ENCODE data around the gene DLGAP3.

The DLGAP3 gene

DNA sequence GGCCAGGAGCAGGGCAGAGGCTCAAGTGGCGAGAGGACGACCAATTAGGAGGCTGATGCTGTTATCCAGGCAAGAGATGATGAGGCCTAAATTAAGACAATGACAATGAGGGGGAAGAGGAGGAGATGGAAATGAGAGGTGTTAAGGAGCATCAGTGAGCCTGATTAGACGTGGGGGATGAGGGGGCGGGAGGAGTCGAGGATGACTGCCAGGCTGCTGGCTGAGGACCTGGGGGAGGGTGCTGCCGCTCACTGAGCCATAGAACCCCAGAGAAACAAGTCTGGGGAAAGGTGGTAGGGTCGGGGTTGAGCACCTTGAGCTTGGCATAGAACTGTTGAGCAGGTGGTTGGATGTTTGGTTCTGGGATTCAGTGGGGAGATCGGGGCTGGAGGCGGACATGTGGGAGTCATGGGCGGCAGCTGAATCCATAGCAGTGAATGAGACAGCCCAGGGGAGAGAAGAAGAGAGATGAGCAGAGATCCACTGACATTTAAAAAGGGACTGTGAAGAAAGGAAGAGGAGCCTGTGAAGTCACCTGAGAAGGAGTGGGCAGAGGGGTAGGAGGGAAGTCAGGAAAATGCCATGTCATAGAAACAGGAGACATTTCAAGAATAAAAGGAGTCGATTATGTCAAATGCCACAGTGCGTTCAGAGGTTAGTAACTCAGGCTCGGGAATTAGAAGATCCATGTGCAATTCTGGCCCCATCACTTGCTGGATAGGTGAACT is 28.5 kb downstream of the DLGAP3 start:
- DNase-seq (ENCODE audit: low spot score), result no peak

DNA sequence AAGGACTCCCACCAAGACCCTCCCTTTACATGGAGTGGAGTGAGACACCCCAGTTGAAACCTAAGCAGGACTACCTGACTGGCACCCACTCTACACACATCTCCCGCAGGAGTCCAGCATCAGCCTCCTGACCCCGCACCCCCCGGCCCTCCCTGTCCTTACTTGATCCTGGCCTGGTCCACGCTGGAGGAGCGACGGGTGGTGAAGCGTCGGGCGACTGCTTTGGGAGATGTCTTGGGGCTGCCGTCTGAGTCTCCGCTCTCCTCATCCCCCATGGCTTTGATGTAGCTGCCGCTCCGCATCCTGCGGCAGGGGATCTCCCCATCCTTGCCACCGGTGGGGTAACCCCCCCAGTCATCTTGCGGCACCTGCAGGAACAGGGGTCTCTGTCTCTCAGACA is 29.5 kb downstream of the DLGAP3 start:
- DNase-seq (ENCODE audit: low spot score), result no peak

DNA sequence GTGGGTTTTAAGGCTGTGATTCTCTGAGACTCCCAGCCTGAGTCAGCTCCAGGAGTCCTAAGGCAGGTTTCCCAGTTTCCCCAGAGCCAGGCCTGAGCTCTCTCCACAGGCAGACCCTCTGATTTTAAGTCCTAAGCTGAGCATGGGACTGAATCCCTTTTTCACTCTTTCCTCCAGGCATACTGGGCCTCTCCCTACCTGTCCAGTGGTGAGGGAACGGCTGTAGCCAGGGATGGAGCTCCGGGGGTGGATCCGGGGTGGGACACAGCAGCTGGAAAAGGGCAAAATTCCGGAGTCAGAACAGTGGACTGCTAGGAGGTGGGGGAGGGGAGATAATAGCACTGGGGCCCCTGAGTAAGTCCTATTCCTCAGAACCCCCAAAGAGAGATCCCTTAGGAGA is 30.0 kb downstream of the DLGAP3 start:
- no peak for DNase-seq (ENCODE audit: low spot score)

DNA sequence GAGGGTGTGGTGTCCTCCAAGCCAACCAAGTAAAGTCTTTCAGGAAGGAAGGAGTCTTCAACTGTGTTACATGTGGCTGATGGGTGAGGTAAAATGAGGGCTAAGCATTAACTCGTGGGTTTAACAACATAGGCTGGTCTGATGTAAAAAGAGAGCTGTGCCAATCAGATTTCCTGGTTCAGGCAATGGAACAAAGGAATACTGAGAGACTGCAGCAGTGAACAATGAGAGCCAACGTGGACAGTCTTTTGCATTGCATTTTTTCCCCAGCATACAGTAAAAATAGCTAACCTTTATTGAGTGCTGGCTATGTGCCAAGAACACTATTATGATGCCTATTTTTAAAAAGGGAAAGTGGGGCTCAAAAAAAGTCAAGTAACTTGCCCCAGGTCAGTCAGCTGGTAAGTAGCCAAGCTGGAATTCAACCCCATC is 31.1 kb downstream of the DLGAP3 start:
- DNase-seq (ENCODE audit: low spot score), result no peak

DNA sequence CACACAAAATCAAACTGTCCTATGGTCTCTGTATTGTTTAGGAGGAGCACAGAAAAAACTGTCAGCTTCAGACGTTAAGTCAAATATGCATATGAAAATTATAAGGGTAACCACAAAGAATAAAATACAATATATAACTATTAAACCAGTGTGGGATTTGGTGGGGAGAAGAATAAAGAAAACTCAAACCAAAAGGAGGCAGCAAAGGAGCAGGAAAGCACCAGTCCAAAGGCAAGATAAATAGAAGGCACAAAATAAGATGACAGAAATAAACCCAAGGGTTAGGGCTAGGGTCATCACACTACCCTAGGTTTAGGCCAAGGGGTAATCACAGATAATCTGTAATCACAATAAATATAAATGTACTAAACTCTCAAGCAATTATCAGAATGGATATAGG is 32.8 kb downstream of the DLGAP3 start:
- no peak for DNase-seq (ENCODE audit: low spot score)

DNA sequence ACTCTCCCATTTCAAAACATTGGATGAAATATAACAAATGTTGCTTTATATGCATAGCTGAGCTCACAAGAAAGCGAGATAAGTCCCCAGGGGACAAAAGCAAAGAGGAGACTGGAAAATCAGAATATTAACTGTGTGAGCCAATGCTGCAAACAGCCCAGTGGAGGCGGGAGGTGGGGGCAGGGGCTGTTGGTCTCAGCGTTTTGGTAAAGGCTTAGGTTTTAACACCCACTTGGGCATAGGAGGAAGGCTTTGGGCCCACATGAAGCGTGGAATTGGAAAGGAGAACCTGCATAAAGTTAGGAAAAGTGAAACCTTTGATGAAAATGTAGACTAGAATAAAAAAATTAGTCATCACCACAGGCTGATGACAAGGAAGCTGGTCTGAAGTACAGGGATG is 39.7 kb downstream of the DLGAP3 start:
- no peak for DNase-seq (ENCODE audit: low spot score)

DNA sequence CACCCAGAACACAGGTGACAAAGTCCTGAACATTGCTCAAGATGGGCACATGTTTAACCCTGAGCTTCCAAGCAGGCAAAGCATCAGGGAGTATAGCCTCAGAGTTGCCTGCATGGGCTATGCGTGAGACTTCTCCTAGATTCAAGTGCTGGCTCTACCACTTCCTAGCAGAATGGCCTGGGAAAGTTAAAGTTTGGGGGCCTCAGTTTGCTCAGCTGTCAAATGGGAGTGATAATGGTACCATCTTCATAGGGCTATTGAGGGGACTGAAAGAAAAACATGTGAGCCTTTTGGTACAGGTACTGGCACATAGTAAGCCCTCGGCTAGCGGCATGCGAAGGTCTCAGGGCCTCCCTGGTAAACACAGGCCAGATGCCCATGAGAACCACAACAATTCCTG is 41.9 kb downstream of the DLGAP3 start:
- no peak for DNase-seq (ENCODE audit: low spot score)

DNA sequence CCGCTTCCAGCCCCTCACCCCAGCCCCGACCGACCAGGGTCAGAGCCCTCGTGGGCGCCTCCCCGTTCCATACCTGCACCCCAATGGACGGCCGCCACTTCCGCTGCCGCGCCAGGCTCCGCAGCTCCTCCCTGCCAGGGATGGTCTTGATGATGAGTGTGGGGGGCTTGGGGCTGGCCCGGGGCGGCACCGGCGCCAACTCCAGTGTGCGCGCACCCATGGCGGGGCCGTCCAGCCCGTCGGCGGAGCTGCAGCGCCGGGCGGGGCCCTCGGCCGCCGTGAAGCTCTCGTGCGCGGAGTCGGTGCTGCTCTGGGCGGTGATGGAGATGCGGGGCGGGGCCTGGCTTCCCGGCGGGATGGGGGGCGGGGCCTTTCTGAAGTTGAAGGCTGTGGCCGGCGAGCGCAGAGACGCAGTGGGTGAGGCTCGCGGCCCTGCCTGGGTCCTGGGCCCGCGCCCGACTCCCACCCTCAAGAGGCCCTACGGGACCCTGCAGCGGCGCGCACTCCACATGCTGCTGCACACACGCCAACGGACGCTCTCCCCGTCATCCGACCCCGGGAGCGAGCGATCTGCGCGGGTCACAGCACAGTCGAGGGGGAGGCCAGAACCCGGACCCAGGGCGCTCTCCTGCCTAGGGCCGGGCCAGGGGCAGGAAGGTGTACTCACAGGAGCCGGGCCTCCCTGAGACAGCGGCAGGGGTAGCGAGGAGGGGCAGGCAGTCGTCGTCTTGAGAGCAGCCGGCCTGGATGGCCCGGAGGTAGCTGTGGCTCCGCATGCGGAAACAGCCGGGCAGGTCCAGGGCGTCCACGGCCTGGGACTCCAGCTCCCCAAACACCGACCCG is 43.8 kb downstream of the DLGAP3 start:
- peak; percentile 49 for DNase-seq (ENCODE audit: low spot score)

DNA sequence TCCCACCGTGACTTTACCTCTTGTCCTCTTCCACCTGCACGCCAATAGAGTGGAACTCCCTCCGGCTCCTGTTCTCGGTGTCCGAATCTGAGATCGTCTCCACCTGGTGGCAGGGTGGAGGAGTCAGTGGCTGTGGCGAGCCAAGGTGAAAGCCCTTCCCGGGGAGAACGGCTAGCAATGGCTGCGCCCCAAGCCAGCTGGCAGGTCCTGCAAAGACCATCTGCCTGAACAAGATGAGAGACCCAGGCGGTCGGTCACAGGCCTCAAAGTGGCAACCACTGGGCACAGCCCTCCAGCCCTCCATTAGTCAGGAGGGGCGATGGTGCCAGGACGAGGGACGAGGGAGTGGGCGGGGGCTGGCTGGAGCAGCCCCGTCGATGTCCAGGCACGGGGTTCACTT is 44.5 kb downstream of the DLGAP3 start:
- no peak for DNase-seq (ENCODE audit: low spot score)

DNA sequence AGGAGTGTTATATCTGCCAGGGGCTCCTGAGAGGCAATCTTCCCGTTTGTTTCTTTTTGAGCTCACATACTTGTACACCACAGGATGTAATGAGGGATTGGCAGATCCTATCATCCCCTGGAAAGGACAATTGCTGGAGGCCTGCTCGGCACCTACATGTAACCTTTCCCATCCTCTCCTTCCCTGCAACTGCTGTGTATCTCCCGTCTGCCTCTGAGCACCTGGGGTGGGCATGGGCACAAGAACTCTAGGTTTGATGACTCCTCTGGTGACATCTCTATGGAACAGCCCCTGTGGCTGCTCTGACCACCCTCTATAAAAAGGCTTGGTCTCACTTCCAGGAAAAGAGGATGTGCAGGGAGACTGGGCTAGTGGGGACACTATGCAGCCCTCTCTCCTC is 44.9 kb downstream of the DLGAP3 start:
- DNase-seq (ENCODE audit: low spot score), result no peak

DNA sequence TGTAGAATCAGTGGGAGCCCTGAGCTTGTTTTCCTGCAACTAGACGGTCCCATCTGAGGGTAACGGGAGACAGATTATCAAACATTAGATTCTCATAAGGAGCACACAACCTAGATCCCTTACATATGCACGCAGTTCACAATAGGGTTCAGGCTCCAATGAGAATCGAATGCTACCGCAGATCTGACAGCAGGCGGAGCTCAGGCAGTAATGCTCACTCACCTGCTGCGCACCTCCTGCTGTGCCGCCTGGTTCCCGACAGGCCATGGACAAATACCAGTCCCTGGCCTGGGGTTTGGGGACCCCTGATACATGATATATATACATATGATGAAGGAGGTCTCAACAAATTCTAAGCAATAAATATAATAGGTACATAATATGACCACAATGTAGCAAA is 50.2 kb downstream of the DLGAP3 start:
- DNase-seq (ENCODE audit: low spot score), result no peak

DNA sequence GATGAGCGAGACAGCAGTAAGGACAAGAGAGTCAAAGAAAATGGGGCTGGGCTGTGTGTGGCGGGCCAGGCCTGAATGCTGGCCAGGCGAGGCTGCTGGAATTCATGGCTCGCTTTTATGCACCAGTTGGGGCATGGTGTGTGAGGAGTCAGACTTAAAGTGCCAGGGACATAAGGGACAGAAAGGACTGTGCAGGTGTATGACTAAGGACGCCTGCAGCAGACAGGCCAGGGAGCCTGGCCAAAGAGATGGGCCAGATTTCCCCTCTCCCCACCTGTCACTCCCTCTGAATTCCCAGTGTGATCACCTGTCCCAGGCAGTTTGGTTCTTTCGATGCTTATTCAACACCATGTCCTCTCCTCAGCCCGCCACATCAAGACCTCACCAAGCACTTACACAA is 53.0 kb downstream of the DLGAP3 start:
- DNase-seq (ENCODE audit: low spot score), result no peak

DNA sequence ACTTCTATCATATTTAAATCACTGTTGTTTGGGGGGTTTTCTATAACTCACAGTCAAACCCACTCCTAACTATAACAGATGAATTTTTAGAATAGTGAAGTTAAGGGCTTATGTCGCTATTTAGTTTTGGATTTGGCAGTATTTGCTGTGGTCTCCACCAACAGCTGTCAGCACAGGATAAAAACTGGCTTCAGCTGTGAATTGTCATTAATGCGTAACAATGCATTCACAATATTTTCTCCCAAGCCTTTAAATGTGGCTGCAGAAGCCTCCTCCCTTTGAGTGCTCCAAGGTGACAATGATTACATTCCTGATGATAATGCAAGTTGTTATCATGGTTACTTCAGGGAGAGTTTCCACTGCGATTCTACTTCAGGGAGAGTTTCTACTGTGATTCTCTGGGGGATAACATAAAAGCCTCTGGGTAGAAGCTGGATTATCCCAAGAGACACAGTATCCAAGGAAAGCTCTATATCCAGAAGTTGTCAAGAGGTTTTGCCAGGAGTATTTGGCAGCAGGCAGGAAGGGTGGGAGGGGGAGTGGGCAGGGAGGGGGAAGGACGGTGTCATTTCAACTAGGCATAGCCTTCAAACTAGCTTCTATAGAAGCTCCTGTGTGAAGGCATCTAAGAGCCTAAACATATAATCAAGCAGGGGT is 55.0 kb downstream of the DLGAP3 start:
- no peak for DNase-seq (ENCODE audit: low spot score)

DNA sequence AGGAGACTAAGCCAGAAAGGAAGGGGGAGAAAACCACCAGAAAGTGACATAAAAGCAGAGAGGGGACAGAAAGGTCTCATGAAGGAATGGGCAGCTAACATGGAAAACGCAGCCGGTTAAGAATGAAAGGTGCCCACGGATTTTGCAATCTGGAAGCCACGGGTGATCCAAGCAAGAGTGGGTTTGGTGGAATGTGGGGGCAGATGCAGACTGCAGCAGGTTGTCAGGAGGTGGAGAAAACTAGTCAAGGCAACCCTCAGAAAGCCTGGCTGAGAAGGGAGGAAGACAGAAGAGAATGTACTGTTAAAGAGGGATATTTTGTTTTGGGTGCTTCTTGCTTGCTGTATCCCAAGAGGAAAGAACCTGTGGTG is 57.3 kb downstream of the DLGAP3 start:
- DNase-seq (ENCODE audit: low spot score), result no peak

DNA sequence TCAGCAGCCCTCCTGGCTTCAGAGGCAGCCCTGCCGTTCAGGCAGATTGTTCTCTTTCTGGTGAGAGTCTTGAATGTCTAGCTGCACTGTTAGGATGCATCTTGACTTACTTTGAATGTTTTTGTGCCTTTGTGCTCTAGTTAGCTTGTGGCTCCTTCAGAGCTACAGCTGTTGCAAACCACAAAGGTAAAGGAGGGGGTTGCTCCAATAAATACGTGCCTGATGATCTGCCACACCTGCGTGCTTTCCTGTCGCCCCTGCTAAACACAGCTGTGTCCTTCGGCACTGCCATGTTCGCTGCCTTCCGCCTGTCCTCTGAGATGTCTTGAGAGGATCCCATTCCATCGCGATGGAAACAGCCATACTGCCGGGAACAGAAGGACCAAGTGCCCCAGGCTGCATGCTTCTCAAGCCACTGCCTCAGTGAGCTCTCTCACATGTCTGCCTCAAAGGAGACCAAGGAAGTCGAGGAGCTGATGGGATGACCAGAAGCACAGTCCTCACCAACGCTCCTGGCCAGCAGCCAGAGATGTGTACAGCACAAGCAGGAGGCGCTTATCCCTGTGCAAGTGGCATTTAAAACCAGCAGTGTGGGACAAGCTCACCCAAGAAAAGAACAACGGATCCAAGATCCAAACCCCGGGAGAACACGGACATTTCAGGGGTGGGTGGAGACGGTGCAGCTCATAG is 57.9 kb downstream of the DLGAP3 start:
- no peak for DNase-seq (ENCODE audit: low spot score)

DNA sequence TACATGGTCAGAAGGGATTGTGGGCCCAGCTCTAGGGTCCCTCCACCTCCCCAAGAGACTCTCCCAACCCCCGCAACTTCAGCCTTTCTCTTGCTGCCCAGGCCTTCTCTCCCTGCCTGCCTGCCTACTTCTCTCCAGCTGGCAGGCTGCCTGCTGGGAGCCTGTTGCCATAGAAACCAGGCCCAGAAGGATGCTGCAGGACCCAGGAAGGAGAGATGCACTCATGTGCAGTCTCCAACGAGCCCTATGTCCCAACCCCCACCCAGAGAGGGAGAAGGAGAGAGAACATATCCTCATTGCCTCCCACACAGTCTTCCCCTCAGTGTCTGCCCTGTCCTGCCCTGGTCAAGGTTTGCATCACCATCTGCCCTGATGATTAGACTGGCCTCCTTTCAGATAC is 59.1 kb downstream of the DLGAP3 start:
- DNase-seq (ENCODE audit: low spot score), result no peak

DNA sequence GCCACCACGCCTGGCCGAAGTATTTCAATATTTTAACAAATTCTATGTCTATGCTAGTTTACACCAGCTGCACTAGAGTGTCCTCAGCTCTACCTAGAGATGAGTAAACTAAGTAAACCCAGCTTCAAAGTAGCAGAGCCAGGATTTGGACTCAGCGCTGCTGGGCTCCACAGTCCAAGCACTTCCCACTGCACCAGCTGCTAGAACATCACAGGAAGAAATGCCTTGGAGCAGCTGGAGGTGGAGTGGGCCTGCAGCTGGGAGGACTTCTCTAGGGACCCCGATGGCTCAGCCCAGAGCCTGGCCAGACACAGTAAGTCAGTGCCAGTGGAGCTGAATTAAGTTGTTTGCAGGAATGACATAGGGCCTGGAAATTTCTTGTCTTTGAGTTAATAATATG is 59.7 kb downstream of the DLGAP3 start:
- DNase-seq (ENCODE audit: low spot score), result no peak

DNA sequence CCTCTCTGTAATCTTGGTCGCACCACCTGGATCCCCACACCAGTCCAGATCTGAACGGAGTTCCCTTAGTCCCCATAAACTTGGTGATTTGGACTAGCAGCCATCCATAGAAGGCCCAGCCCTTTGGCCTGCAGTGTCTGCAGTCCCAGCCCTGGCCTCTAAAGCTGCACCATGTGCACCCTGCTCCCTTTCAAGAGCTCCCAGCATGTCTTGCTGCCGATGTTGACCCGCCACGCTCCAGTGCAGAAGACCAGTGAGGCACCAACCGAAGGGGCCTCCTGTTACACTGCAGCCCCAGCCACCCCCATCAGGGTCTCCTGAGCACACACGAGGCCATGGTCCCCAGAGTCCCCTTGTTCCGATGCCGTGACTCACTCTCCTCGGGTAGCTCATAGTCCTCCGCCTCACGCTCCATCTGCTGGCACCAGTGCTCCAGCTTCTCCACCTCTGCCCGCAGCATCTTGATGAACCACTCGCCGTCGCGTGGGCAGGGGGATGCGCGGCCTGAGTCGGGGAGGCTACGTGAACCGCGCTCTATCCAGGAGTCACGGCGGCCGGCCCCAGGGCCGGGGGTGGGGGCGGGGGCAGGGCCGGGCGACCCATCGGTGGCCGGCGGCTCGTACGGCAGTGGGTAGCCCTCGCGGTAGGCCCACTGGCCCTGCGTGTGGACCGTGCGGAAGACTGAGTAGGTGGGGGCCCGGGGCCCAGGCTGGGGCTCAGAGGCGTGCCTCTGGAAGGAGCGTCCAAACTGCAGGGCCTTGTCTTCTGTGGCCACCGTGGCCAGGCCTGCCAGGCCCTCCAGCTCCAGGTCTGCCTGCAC is 61.0 kb downstream of the DLGAP3 start:
- DNase-seq (ENCODE audit: low spot score), result no peak

DNA sequence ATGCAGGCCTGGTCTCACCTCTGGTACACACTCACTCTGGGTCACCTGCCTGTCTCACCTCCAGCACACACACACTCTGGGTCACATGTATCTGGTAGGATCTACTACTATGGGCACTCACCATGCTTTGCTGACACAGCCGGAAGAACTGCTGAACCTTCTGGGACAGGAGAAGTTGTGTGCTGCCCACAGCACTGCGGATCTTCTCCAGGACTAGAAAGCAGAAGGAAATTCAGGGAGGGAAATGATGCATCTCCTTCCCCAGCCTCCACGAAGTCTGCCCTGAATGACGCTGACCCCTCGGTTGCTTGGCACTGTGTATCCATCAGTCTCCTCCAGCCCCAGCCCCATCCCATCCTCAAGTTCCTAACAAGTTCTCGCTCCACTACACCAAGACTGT is 62.0 kb downstream of the DLGAP3 start:
- DNase-seq (ENCODE audit: low spot score), result no peak

DNA sequence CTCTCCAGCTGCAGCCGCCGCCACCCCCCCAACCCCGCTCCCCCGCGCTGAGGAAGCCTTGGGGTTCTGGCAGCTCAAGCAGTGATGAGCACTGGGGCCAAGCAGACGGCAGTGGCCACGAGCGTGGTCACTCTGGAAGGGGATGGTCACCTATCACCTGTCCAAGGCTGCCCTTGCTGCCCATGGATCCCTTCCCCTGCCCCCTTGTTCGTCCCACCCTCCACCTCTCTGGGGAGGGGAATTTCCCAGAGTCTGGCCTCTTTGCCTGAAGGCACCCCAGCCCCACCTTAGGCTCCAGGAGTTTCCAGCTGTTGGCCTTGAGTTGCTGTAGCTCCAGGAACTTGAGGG is 62.7 kb downstream of the DLGAP3 start:
- no peak for DNase-seq (ENCODE audit: low spot score)

DNA sequence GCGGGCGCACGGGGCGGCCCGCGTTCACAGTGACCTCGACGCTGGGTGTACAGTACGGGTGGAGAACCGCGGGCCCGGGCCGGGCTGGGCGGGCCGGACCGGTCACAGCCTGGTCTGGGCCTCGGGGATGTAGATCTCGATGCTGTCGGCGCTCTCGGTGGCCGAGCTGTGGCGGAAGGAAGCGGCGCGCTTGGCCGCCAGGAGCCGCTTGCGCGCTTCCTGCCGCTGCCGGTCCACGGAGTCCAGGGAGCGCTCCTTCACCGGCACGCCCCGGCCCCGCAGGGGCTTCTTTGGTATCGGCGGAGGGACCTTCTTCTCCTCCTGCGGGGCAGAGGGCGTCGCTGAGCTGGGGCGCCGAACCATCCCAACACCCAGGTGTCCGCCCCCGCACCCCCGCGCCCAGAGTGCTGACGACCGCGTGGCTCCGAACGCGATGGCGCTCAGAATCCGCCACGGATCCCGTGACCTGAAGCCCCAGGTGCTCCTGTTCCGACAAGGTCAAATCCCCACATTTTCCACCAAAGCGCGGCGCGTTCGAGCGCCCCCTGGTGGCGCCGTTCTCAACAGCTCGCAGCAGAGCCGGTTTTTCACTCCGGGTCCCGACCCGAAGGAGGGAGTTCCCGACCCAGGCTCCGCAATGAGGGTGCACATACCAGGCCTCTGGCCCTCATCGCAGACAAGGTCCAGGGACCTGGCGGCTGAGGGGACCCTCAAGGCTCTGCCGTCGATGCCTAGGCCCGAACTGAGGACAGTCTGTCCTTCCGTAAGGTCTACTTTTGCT is 63.3 kb downstream of the DLGAP3 start:
- DNase-seq (ENCODE audit: low spot score), result peak; percentile 90

Measured in activated CD4-positive, alpha-beta T cell treated with anti-CD3 and anti-CD28 coated beads, Interleukin-2, Interleukin-4, amounts not matched to agents 100 ng/mL and 50 ng/mL, durations not matched to agents 16 hours and 8 hours (primary cell).